Ishikawa (cell line): ENCODE results near the gene ZNF30.

Experiments used
- EGR1 ChIP-seq: IDR thresholded peaks from 2 replicates; pipeline ENCODE4 v1.6.1; 2012
- EP300 ChIP-seq: IDR thresholded peaks from 2 replicates; pipeline ENCODE4 v1.6.1; 2012; ENCODE audit warnings: borderline replicate concordance
- MAX ChIP-seq: IDR thresholded peaks from 2 replicates; pipeline ENCODE4 v1.6.1; 2012
- RAD21 ChIP-seq: IDR thresholded peaks from 2 replicates; pipeline ENCODE4 v1.6.1; 2012; ENCODE audit warnings: low read depth
- TAF1 ChIP-seq: IDR thresholded peaks from 2 replicates; pipeline ENCODE4 v1.6.1; 2012; ENCODE audit warnings: low read depth, mild to moderate bottlenecking
- TCF12 ChIP-seq: IDR thresholded peaks from 2 replicates; pipeline ENCODE4 v1.6.1; 2012; ENCODE audit warnings: low read depth
- TEAD4 ChIP-seq: IDR thresholded peaks from 2 replicates; pipeline ENCODE4 v1.6.1; 2012
- USF1 ChIP-seq: IDR thresholded peaks from 2 replicates; pipeline ENCODE4 v1.6.1; 2012
- TF ChIP-seq, protein P1 (sequence below): IDR thresholded peaks from 2 replicates; pipeline ENCODE4 v1.6.1; 2012; ENCODE audit warnings: low read depth, mild to moderate bottlenecking

- no peak for TF ChIP-seq MAX
- TF ChIP-seq USF1: no peak
- no peak for TF ChIP-seq RAD21
- TF ChIP-seq TAF1: no peak
- TF ChIP-seq TEAD4: no peak
- TF ChIP-seq TCF12: no peak
- TF ChIP-seq EGR1: no peak
- no peak for TF ChIP-seq EP300
- TF ChIP-seq, protein P1, sequence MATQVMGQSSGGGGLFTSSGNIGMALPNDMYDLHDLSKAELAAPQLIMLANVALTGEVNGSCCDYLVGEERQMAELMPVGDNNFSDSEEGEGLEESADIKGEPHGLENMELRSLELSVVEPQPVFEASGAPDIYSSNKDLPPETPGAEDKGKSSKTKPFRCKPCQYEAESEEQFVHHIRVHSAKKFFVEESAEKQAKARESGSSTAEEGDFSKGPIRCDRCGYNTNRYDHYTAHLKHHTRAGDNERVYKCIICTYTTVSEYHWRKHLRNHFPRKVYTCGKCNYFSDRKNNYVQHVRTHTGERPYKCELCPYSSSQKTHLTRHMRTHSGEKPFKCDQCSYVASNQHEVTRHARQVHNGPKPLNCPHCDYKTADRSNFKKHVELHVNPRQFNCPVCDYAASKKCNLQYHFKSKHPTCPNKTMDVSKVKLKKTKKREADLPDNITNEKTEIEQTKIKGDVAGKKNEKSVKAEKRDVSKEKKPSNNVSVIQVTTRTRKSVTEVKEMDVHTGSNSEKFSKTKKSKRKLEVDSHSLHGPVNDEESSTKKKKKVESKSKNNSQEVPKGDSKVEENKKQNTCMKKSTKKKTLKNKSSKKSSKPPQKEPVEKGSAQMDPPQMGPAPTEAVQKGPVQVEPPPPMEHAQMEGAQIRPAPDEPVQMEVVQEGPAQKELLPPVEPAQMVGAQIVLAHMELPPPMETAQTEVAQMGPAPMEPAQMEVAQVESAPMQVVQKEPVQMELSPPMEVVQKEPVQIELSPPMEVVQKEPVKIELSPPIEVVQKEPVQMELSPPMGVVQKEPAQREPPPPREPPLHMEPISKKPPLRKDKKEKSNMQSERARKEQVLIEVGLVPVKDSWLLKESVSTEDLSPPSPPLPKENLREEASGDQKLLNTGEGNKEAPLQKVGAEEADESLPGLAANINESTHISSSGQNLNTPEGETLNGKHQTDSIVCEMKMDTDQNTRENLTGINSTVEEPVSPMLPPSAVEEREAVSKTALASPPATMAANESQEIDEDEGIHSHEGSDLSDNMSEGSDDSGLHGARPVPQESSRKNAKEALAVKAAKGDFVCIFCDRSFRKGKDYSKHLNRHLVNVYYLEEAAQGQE: no peak
These were observed 35.3 kb downstream of the ZNF30 start for GRCh38 chr19:34961775-34962686.
